HG03025 (cell line): ENCODE results near the gene AGBL4.
"Not testable (repeated sequence)": the region's sequence is repeated elsewhere in the genome, so short reads cannot be mapped to it uniquely, and the experiment has no call there.

Experiments
- ATAC-seq: cut with Tn5 transposase; IDR thresholded peaks from one replicate; pipeline ENCODE4 v1.9.1; 2021; ENCODE audit warnings: mild to moderate bottlenecking, moderate library complexity; ENCODE audit not compliant: unreplicated experiment, low FRiP score

Gene AGBL4

DNA sequence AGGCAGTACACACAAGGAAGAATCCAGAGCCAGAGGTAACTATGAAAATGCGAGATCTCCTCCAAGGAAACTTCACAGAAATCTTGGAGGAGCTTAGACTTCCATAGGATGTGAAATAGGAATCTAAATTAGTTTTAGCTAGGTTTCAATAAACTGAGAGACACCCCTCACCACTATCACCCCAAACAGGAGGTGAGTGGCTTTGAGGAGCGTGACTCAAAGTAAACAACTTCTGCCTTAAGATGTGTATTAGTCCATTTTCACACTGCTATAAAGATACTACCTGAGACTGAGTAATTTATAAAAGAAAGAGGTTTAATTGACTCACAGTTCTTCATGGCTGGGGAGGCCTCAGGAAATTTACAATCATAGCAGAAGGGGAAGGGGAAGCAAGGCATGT lies 703.3 kb downstream of the AGBL4 start:
- ATAC-seq = not testable (repeated sequence)

DNA sequence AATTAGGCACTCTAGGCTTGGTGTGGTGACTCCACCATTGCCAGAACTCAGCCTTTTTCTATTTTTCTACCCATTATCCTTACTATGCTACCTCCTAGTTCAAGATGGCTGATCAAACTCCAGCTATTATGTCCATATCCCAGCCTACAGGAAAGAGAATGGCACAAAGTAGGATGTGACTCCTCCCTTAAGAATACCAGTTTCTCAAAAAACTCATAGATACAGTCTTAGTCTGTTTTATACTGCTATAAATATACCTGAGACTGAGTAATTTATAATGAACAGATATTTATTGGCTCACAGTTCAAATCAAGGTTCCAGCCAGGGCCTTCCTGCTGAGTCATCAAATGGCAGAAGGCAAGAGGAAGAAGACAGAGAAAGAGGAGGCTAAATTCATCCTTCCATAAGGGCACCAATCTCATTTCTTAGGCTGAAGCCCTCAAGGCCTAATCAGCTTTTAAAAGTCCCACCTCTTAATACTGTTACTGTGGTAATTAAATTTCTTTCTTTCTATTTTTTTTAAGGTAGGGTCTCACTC lies 704.3 kb downstream of the AGBL4 start:
- ATAC-seq = no peak

DNA sequence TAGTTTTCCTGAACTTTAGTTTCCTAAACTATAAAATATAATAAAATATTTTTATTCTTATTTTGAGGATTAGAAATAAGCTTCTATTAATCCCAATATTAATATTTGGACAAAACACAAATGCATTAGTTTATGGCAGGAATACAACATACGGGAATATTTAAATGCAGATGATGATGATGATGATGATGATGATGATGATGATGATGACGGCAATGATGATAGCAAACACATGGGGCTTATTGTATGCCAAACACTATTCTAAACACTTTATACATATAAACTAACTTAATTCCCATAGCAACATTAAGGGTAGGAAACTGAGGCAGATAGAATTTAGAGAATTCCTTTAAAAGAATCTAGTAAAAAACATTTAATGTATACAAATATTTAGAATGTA lies 705.5 kb downstream of the AGBL4 start:
- ATAC-seq = no peak

DNA sequence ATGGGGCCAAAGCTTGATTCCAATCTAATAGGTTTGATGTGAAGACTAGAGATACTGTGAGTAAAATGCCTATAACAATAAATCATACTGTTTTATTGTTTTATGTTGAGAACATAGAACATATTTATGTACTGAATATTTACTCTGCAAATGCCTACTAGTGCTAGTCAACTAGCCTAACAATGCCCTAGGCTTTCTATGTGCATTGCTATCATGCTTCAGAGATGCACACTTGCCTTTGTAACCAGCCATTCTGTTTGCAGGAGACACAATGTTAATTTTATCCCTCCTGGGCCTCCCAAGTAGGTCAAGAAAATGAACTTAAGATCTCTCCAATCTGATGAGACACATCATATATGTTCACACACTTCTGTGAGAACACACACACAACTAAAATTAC lies 716.3 kb downstream of the AGBL4 start:
- no peak for ATAC-seq

DNA sequence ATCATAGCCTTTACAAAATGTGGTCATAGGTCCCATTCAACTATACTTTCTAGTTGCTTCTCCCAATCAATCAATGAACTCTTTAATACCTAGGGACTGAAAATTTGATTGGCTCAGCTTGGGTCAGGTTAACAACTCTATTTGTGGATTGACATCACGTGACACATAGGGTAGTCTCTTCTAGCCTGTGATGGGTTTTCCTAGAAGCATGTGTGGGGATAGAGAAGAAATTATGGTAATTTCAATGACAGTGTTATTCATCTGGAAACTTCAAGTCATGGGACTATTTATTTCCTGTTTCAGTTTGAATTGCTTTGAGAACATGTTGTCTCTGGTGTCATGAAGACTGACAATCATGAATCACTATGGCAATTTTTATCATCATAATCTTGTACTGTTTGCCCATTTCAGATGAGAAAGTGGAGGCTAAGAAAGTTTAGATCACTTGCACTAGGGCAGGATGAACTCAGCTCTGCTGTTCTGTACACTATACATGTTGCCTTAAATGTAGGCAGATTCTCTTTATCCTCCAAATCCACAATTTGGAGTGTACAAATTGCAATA lies 717.2 kb downstream of the AGBL4 start:
- no peak for ATAC-seq

DNA sequence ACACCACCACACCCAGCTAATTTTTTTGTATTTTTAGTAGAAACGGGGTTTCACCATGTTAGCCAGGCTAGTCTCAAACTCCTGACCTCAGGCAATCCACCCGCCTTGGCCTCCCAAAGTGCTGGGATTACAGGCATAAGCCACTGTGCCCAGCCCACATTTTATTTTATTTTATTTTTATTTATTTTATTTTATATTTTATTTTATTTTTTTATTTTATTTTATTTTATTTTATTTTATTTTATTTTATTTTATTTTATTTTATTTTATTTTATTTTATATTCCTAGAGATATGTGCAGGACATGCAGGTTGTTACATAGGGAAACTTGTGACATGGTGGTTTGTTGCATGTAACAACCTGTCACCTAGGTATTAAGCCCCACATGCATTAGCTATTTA lies 721.4 kb downstream of the AGBL4 start:
- not testable (repeated sequence) for ATAC-seq

DNA sequence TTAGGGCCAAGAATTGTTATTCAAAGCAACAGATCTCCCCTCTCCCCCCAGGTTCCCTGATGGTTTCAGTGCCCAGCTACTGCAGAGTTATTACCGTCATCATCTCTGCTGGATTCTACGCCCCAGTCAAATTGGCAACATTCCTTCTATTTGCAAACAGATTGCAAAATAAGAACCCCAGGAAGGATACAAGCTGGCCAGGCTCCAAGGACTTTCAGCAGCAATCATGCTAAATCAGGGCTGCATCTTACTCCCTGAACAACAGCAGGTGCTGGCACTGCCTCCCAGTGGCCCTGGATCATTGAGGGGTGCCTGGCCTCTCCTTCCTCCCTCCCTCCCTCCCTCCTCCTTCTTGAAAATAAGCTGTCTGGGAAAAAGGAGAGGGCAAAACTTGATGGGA lies 725.5 kb downstream of the AGBL4 start:
- ATAC-seq = no peak

DNA sequence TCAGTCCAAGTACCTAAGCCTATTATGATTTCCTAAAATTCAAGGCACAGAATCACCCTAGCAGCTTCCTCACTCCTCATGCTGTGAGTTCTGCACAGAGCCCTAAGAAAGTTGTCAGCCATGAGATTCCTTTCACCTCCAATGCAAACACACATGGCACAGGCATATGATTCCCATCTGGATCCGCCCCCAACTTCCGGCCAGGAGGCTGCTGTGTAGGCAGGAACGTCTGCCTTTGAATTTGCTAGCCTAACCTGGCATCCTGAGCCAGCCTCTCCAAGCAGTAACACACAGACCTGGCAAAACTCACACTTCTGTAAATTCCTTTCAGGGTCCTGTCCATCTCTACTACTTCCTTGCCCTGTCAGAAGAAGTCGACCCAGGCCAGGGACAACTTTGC lies 726.0 kb downstream of the AGBL4 start:
- no peak for ATAC-seq

DNA sequence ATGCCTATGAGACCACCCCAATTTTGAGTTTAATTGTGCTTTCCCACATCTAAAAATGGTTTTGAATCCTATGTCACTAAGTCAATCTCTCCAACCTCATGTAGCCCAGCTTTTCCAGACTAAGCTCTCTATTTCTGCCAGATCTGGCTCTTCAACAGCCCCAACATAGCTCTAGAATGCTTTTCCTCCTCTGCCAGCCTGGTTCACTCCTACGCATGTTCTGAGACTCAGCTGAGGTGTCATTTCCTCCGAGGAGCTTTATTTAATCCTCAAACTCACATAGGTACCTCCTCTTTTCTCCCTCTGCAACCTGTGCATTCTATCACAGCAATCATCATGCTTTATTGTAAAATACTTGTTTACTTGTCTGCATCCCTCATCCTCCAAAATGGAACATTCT lies 729.2 kb downstream of the AGBL4 start:
- ATAC-seq = no peak

DNA sequence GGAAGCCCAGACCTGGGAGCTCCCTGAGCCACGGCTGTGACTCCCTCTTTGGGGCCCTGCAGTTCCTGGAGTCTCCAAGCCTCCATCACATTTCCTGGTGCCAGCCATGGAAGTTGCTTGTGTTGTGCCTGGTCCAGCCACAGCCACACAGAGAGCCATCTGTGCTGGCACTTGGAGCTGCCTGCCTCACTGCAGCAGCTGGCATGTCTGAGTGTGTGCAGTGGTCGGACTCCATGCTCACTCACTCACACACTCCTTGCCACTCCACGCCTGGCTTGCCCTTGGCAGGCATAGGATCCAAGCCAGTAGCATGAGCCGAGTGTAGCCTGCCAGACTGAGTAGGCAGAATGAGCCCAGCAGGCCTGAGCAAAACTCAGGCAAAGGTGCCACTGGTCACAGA lies 730.7 kb downstream of the AGBL4 start:
- ATAC-seq = no peak

DNA sequence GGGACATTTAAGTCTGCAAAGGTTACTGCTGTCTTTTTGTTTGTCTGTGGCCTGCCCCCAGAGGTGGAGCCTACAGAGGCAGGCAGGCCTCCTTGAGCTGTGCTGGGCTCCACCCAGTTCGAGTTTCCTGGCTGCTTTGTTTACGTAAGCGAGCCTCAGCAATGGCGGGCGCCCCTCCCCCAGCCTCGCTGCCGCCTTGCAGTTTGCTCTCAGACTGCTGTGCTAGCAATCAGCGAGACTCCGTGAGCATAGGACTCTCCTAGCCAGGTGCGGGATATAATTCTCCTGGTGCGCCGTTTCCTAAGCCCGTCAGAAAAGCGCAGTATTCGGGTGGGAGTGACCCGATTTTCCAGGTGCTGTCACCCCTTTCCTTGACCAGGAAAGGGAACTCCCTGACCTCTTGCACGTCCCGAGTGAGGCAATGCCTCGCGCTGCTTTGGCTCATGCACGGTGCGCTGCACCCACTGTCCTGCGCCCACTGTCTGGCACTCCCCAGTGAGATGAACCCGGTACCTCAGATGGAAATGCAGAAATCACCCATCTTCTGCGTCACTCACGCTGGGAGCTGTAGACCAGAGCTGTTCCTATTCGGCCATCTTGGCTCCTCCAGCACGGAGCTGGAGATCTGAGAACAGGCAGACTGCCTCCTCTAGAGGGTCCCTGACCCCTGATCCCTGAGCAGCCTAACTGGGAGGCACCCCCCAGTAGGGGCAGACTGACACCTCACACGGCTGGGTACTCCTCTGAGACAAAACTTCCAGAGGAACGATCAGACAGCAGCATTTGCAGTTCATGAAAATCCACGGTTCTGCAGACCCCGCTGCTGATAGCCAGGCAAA lies 766.3 kb downstream of the AGBL4 start:
- not testable (repeated sequence) for ATAC-seq

DNA sequence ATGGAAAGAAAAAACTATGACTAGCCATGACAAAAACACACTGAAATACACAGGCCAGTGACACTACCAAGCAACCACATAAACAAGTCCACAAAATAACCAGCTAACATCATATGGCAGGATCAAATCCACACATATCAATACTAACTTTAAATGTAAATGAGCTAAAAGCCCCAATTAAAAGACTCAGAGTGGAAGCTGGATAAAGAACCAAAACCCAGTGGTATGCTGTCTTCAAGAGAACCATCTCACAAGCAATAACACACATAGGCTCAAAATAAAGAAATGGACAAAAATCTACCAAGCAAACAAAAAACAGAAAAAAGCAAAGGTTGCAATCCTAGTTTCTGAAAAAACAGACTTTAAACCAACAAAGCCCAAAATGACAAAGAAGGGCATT lies 770.8 kb downstream of the AGBL4 start:
- ATAC-seq = no peak

DNA sequence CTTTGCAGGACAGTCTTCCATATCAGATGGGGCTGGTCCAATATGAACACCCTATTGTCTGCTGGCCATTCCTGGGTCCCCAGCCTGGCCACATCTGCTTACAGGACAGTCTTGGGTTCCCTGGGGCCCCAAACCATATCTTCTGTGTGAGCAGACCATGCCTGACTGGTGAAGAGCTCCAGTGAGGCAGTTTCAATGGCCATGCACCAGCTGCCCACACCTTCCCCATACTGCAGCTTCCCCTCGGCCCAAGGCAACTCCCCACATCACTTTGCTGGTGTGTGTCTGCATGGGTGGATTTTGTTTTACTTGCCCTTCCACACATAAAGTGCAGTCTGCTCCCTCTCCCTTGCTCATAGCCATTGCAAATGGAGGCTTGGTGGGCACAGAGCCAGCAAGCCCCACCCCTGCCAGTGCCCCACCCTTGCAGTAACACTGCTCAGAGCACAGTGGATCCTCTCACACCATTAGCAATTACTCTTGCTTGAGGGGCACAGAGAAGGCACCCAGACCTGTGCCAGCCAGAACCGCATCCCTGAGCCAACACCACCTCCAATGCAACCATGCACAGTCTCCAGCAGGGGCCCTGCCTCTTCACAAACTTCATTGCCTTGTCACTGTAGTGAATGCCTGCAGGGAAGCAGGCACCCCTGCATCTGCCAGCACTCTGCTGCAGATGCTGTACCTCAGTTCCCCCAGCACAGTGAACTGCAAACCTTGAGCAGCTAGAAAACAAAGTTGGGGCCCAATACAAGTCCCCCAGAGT lies 772.6 kb downstream of the AGBL4 start:
- ATAC-seq = no peak

DNA sequence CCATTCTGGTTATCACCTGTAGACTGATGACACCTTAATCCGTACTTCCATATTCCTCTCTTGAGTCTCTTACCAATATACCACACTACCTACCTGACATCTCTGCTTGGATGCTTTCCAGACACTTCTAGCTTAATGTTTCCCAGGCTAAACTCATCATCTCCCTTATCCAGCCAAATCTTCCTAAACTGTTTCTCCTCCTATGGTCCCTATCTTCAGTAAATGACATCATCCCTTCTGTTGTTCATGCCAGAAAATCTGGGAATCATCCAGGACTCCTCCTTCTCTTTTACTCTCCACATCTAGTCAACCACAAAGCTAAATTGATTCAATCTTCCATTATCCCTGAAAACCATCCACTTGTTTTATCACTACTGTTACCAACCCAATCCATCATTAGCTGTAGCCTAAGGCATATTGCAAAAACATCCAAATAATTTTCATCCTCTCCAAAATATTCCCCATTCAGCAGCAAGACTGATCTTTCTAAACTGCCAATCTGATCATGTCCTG lies 783.0 kb downstream of the AGBL4 start:
- no peak for ATAC-seq

DNA sequence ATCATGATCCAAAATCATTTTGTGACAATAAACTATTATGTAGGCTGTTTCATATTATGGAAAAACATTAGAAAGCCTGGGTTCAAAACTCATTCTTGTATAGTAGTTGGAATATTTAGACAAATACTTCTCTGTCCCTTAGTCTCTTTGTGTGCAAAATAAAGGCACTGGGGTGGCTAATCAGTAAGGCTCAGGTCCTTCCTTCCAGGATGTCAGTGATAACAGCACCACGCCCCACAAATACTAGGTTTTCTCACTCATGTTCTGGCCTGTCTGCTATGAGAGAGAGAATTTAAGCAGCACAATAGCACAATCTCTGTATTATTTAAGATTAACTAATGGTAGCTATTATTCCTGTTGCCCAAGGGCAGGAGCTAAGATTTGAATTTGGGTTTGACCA lies 788.8 kb downstream of the AGBL4 start:
- no peak for ATAC-seq

DNA sequence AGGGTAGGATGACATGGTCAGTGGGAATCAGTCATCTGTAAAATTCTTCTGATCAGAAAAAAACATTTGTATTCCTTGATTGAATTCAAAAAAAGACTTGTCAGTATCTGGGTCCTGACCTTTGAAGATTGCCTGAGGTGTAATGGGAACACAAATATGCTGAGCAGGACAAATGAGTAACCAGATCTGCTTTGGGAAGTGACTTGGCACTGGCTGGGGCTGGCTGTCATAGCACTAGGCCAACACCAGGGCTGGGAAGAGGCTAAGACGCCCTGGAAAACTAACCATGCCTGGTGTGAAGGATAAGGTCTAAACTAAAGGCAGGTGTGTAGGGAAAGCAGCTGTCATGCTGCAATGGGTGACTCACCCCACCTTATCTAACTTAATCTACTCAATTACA lies 794.2 kb downstream of the AGBL4 start:
- no peak for ATAC-seq

DNA sequence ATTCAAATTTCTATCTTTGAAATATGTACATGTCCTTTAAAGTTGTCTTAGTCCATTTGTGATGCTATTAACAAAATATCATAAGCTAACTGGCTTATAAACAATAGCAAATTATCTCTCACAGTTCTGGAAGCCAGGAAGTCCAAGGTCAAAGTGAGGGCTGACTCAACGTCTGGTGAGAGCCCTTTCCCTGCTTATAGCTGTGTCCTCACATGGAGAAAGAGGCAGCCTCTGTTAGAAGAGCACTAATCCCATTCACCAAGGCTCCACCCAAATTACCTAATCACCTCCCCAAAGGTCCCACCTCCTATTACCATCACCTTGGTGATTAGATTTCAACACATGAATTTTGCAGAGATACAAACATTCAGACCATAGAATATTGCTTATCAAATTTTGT lies 797.0 kb downstream of the AGBL4 start:
- no peak for ATAC-seq

DNA sequence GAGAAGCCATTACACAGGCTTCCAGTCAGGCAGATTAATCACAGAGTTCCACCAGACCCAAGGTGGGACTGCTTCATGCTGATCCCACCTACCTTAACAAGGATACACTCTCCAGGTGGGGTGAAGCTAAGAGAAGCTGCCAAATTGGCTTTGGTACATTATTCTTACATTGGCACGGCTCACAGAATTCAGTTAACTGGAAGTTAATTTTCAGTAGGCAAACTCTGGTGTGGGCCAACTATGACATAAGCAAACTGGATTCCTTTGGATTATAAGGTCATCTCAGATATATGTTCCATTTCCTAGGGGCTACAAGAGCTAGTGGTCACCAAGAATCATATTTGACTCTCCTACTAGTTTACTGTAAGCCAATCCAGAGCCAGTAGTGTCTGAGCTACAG lies 798.3 kb downstream of the AGBL4 start:
- no peak for ATAC-seq

DNA sequence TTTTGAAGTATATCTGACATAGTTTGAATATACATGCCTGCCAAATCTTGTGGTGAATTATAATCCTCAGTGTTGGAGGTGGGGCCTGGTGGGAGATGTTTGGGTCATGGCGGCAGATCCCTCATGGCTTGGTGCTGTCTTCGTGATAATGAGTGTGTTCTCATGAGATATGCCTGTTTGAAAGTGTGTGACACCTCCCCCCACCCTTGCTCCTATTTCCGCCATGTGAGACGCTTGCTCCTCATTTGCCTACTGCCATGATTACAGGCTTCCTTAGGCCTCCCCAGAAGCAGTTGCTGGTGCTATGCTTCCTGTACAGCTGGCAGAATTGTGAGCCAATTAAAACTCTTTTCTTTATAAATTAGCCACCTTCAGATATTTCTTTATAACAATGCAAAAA lies 810.5 kb downstream of the AGBL4 start:
- ATAC-seq = no peak

DNA sequence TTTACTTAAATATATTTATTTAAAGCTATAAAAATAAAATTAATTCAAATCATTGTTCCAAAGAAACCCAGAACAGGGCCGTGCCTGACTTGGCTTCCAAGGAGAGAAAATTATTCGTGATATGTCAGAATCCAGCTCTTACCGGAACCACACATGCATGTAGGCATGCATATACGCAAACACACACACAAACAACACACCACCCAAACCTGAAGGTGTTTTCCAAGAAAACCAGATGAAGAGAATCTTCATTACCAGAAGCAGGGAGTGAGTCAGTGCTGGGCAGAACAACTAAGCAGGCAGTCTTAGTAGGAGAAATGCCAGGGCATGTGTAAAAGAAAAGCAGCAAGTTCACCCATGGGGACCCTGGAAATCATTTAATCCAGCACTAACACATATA lies 815.0 kb downstream of the AGBL4 start:
- no peak for ATAC-seq

DNA sequence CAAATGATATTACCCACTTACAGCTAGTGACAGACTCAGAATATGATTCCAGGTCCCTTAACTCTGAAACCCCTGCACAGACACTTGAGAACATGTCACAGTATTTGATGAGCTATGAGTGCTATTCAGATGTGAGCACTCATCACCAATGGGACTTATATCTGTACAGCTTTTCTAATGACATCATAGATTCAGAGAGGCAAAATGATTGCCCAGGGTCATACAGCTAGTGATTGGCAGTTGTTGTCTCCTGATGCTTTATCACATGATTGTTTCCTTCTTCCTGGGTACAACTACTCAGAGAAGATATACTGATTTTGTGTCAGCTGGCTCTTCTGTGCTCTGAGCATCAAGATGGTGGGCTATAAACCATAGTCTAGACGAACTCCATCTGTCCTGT lies 819.0 kb downstream of the AGBL4 start:
- no peak for ATAC-seq
